Progenitor cell of endocrine pancreas (in vitro differentiated cells): ENCODE results near the gene VDAC2. TPM values are rescaled to one million over a fixed set of nuclear protein-coding genes. Genes with fewer than 3 reads are reported as not detected.

Experiments
- DNase-seq: peaks from one replicate; pipeline ENCODE4 v3.0.0; 2021; ENCODE audit warnings: low spot score; ENCODE audit not compliant: unreplicated experiment
- H3K27ac Mint-ChIP-seq: 2 replicates; pipeline ENCODE4 v1.8.0; 2021; ENCODE audit warnings: mild to moderate bottlenecking, moderate library complexity, mixed read lengths
- H3K27me3 Mint-ChIP-seq: 2 replicates; pipeline ENCODE4 v1.8.0; 2021; ENCODE audit warnings: mixed read lengths
- H3K36me3 Mint-ChIP-seq: 2 replicates; pipeline ENCODE4 v1.8.0; 2022; ENCODE audit warnings: mixed read lengths; ENCODE audit not compliant: insufficient read depth
- H3K4me1 Mint-ChIP-seq: 2 replicates; pipeline ENCODE4 v1.8.0; 2021; ENCODE audit warnings: low read depth, mixed read lengths
- H3K4me3 Mint-ChIP-seq: 2 replicates; pipeline ENCODE4 v1.8.0; 2021; ENCODE audit warnings: low read depth, mild to moderate bottlenecking, moderate library complexity, mixed read lengths
- H3K9me3 Mint-ChIP-seq: 2 replicates; pipeline ENCODE4 v1.8.0; 2021; ENCODE audit warnings: low read depth, mixed read lengths
- total RNA-seq: library from RNA; stranded (reverse); gene quantifications from 2 replicates; pipeline ENCODE4 v1.2.1, GENCODE V29; 2021
- TF ChIP-seq, protein P1 (sequence below): fragments of 200-600 bp; sonication (generic); IDR thresholded peaks from one replicate; pipeline ENCODE4 v1.5.0; 2021; ENCODE audit warnings: antibody characterized with exemption, mild to moderate bottlenecking; ENCODE audit not compliant: unreplicated experiment

Gene VDAC2
- total RNA-seq, 1 donor from 2014 or later, result 142 TPM

DNA sequence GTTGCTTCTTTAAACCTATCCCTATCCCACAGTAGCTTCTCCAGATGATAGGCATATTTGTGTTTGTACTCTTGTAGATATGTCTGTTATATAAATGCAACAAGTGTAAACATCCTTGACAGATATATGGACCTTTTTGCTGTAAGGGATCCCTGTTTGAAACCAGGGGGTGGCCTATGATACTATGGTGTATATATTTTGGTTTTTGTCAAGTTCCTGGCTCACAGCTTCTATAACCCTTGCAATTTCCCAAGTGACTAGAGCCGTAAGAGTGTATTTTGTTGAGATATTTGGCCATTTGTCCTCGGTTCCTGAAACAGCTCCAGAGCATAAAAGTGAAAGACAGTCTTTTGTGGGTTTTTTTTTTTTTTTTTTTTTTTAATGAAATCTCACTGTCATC lies 15.5 kb downstream of the VDAC2 start:
- H3K9me3 Mint-ChIP-seq, result no peaks in the 10 kb centered on the region
- DNase-seq, result no peak
- H3K27me3 Mint-ChIP-seq, result no peaks in the 10 kb centered on the region
- peak overlapping the region; percentile 48 for H3K4me3 Mint-ChIP-seq
- H3K27ac Mint-ChIP-seq, result peak overlapping the region; percentile 98
- H3K36me3 Mint-ChIP-seq, result peaks cover 34% of the 10 kb centered on the region
- H3K4me1 Mint-ChIP-seq, result peaks cover 47% of the 10 kb centered on the region
- TF ChIP-seq, protein P1, sequence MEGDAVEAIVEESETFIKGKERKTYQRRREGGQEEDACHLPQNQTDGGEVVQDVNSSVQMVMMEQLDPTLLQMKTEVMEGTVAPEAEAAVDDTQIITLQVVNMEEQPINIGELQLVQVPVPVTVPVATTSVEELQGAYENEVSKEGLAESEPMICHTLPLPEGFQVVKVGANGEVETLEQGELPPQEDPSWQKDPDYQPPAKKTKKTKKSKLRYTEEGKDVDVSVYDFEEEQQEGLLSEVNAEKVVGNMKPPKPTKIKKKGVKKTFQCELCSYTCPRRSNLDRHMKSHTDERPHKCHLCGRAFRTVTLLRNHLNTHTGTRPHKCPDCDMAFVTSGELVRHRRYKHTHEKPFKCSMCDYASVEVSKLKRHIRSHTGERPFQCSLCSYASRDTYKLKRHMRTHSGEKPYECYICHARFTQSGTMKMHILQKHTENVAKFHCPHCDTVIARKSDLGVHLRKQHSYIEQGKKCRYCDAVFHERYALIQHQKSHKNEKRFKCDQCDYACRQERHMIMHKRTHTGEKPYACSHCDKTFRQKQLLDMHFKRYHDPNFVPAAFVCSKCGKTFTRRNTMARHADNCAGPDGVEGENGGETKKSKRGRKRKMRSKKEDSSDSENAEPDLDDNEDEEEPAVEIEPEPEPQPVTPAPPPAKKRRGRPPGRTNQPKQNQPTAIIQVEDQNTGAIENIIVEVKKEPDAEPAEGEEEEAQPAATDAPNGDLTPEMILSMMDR, result no peak

DNA sequence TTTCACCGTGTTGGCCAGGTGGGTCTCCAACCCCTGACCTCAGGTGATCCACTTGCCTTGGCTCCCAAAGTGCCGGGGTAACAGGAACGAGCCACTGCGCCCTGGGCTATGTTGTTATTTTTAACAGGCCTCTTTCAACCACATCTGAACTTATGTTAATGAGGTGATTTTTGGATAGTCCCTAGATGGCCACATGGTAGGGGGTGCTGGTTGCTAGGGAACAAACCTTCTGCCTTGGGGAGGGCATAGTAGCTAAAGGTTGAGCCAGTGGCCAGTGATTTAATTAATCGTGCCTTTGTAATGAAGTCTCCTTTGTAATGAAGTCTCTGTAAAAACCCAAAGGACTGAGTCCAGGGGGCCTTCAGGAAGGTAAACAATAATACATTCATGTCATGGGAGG lies 16.1 kb downstream of the VDAC2 start:
- peak overlapping the region; percentile 98 for H3K27ac Mint-ChIP-seq
- H3K4me1 Mint-ChIP-seq, result peaks cover 47% of the 10 kb centered on the region
- DNase-seq, result no peak
- H3K9me3 Mint-ChIP-seq, result no peaks in the 10 kb centered on the region
- H3K27me3 Mint-ChIP-seq, result no peaks in the 10 kb centered on the region
- TF ChIP-seq, protein P1, result no peak
- no peak overlapping the region for H3K4me3 Mint-ChIP-seq
- H3K36me3 Mint-ChIP-seq, result peaks cover 35% of the 10 kb centered on the region

DNA sequence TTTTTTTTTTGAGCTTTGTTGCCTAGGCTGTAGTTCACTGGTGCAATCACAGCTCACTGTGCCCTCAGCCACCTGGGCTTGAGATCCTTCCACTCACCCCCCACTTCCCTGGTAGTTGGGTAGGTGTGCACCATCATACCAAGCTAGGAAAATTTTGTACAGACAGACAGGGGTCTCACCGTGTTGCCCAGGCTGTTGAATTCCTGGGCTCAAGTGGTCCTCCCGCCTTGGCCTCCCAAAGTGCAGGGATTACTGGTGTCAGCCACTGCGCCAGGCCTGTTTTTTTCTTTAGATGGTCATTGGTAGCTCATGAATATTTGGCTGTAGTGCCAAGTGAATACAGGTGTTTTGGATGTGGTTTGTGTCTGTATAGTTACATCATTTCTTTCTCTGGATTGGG lies 17.7 kb downstream of the VDAC2 start:
- Mint-ChIP-seq H3K9me3 (no peaks in the 10 kb centered on the region), H3K27me3 (no peaks in the 10 kb centered on the region), H3K27ac (peak overlapping the region; percentile 29), H3K36me3 (peaks cover 30% of the 10 kb centered on the region), H3K4me3 (no peak overlapping the region), H3K4me1 (peaks cover 39% of the 10 kb centered on the region)
- TF ChIP-seq, protein P1, result no peak
- DNase-seq, result no peak

DNA sequence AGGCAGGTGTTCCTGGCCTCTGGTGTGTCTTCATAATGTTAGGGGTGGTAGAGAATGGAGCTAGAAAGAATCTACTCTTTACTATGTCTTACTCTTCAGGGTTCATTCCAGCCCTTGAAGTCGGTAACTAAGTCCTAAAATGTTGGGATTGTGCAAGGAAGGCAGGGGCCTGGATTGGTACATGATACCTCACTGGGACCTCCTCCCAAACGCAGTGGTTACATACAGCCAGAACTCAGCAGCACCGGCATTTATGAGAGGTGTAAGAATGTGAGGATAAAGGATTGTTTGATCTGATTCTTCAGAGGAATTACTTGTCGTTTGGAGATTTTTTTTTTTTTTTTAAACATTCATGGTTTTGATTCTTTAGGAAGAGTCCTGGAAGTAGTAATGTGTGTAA lies 18.2 kb downstream of the VDAC2 start:
- DNase-seq, result no peak
- Mint-ChIP-seq H3K4me1 (peaks cover 35% of the 10 kb centered on the region), H3K9me3 (no peaks in the 10 kb centered on the region), H3K36me3 (peaks cover 28% of the 10 kb centered on the region), H3K4me3 (no peak overlapping the region), H3K27me3 (no peaks in the 10 kb centered on the region), H3K27ac (peak overlapping the region; percentile 60)
- TF ChIP-seq, protein P1, result no peak

DNA sequence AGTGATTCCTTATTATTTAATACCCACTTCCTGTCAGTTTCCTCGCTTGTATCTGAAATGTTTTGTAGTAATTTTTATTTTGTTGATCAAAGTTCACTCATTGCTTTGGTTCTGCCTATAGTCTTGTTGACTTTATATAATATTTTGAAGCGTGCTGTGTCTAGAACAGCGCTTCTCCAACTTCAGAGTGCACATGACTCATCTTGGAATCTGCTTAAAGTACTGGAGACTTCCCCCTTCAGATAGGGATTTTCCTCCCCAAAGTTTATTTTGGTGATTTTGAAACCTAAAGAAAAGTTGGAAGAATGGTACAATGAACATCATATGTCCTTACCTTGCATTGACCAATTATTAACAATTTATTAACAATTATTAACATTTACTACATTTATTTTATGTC lies 19.4 kb downstream of the VDAC2 start:
- peaks cover 28% of the 10 kb centered on the region for H3K36me3 Mint-ChIP-seq
- H3K27me3 Mint-ChIP-seq, result no peaks in the 10 kb centered on the region
- H3K4me3 Mint-ChIP-seq, result no peak overlapping the region
- TF ChIP-seq, protein P1, result no peak
- H3K4me1 Mint-ChIP-seq, result peaks cover 24% of the 10 kb centered on the region
- no peak overlapping the region for H3K27ac Mint-ChIP-seq
- no peaks in the 10 kb centered on the region for H3K9me3 Mint-ChIP-seq
- no peak for DNase-seq
